HG02840 (cell line): ENCODE data around the gene MAP1LC3A.
A peak's percentile ranks its signal among the peaks of the same experiment; 100 is the strongest.
"Not testable (repeated sequence)": the region's sequence is repeated elsewhere in the genome, so short reads cannot be mapped to it uniquely, and the experiment has no call there.

Experiments used
- ATAC-seq: cut with Tn5 transposase; IDR thresholded peaks from one replicate; pipeline ENCODE4 v1.9.1; 2021; ENCODE audit warnings: mild to moderate bottlenecking, moderate library complexity, moderate number of reproducible peaks; ENCODE audit not compliant: unreplicated experiment, low FRiP score

The MAP1LC3A gene

DNA sequence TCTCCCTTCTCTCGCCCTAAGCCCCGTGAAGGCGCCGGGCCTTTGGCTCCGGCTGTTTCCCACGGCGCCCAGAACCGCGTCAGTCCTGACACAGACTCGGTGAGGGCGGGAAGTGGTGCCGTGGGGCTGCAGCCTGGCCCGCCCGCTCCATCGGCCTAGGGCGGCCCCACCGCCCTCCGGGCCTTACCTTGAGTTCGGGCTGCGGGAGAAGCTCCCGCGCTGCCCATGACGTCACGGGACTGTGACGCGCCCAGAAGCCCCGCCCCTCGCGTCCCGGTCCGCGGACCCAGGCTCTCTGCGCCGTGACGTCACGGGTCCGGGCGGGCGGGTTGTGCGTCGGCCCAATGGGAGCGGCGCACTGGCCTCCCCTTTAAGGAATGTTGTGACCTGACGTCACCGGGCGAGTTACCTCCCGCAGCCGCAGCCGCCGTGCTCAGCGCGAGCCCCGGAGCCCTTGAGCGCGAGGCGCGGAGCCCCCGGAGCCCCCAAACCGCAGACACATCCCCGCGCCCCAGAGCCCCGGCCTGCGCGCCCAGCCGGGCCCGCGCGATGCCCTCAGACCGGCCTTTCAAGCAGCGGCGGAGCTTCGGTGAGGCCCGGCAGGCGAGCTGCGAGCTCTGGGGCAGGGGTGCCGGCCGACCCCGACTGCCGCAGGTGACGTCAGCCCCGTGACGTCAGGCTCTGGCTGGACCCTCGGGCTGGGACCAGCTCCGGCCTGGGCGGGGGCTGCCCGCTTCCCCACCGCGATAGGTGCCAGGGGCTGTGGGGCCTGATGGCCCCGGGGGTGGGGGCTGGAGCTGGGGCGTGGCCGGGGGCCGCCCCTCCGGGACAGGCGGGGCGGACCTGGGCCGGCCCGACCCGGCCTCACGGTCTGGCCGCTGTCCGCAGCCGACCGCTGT, at the start of gene MAP1LC3A:
MAP1LC3A (plus strand) TSS at position 399 of the 899 bp plus-strand sequence; CDS start at position 550, 151 bp downstream.
- ATAC-seq: no peak

GRCh38 chr20:34510575-34510974, 47.9 kb upstream of the MAP1LC3A start:
- no peak for ATAC-seq

DNA sequence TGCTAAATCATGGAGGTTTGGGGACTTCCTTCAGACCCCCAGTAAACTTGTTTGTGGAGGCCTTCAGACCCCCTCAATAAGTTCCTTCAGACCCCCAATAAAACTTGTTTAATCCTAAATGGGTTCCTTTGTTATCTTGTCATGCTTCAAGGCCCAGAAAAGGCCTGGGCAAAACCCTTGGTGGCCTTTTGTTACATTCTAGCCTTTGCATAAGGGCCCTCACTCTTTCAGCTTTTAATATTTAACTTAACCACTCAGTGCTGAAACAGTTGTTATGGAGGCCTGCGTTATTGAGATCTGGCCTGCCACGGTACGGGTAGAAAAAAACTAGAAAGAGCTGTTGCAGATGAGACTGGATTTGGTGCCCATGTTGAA, 46.6 kb upstream of the MAP1LC3A start:
- no peak for ATAC-seq

DNA sequence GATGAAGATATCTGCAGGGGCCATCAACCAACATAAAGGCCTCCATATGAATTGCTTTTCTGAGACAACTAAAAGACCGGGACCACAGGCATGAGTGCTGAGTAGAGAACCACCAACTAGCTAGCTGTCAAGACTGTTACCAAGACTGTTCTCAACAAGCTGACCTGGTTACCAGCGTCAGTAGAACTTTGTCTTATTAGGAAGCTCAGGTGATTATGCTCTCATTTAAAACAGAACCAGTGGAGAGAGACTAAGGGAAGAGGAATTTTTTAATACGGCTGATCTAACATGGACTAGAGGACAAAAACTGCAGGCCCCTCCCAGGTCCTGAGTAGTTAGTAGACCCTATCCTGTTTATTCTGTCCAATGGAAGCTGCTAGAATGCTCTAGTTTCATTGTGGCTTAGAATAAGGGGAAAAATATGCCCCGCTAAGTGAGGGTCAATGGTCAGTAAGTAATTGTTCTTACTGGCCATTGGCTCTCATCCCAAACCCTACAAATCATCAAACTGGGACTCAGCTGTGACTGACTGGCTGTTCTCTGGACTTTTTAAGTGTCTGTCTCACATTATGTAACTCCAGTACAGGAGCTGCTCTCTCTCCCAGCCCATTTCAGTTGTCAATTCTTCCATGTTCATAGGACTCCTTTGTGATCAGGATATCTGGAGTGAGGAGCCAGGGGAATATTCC, 46.1 kb upstream of the MAP1LC3A start:
- ATAC-seq: no peak

- ATAC-seq: no peak
These were observed 45.5 kb upstream of the MAP1LC3A start for GRCh38 chr20:34512955-34513419.

- ATAC-seq: not testable (repeated sequence)
These were observed 44.5 kb upstream of the MAP1LC3A start for GRCh38 chr20:34514034-34514433.

- no peak for ATAC-seq
These were observed 43.5 kb upstream of the MAP1LC3A start for GRCh38 chr20:34514897-34515483.

GRCh38 chr20:34515484-34516246, 42.9 kb upstream of the MAP1LC3A start:
- ATAC-seq: peak; percentile 40

- ATAC-seq: peak; percentile 85
These were observed 42.0 kb upstream of the MAP1LC3A start, which contains the start of gene DYNLRB1 for GRCh38 chr20:34516247-34517113. DYNLRB1 (plus strand) TSS chr20:34516422; CDS start chr20:34516459, 37 bp downstream.

GRCh38 chr20:34517114-34517505, 41.4 kb upstream of the MAP1LC3A start:
- no peak for ATAC-seq

DNA sequence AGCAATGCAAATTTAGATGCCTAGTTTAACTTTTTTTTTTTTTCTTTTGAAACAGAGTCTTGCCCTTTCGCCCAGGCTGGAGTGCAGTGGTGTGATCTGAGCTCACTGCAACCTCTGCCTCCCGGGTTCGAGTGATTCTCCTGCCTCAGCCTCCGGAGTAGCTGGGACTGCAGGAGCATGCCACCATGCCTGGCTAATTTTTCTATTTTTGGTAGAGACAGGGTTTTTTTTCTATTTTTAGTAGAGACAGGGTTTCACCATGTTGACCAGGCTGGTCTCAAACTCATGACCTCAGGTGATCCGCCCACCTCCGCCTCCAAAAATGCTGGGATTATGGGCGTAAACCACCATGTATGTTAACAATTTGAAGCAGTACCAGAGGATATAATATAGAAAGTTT, 39.7 kb upstream of the MAP1LC3A start:
- ATAC-seq: not testable (repeated sequence)

- not testable (repeated sequence) for ATAC-seq
These were observed 38.7 kb upstream of the MAP1LC3A start for GRCh38 chr20:34519841-34520240.

GRCh38 chr20:34522969-34523871, 35.3 kb upstream of the MAP1LC3A start:
- ATAC-seq: no peak

GRCh38 chr20:34524426-34524825, 34.1 kb upstream of the MAP1LC3A start:
- no peak for ATAC-seq

DNA sequence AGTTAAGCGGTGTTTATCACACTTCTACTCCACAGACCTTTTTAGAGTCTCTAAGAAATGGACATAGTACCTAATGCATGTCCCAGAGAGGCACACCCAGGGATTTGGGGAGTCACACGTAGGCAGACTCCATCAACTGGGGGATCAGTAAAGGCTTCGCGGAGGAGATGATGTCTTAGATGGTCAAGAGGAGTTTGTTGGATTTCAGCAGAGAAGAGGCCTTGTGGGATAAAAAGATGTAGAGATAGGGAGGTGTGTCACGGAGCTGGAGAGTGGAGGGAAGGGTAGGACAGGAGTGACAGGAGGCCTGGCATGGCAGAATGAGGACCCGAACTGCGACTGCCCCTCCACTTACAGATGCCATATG, 33.2 kb upstream of the MAP1LC3A start:
- no peak for ATAC-seq

- no peak for ATAC-seq
These were observed 32.7 kb upstream of the MAP1LC3A start for GRCh38 chr20:34525709-34526416.

- ATAC-seq: no peak
These were observed 32.1 kb upstream of the MAP1LC3A start for GRCh38 chr20:34526466-34526865.

- ATAC-seq: no peak
These were observed 31.5 kb upstream of the MAP1LC3A start for GRCh38 chr20:34527016-34527415.
